Hematopoietic multipotent progenitor cell treated with erythropoietin and hydrocortisone succinate and interleukin-3 and kit ligand, for 4 days (in vitro differentiated cells): ENCODE results near the gene DSTN.

Experiments used
- DNase-seq: peaks from one replicate; pipeline ENCODE4 v3.0.0-alpha.2; 2015

DSTN gene

GRCh38 chr20:17625246-17626051, 55.6 kb downstream of the DSTN start:
- DNase-seq = no peak

- no peak for DNase-seq
These were observed 56.5 kb downstream of the DSTN start for GRCh38 chr20:17626217-17627007.

GRCh38 chr20:17627101-17627955, 57.5 kb downstream of the DSTN start:
- DNase-seq = no peak

GRCh38 chr20:17628101-17628841, 58.4 kb downstream of the DSTN start:
- DNase-seq = no peak

- DNase-seq = no peak
These were observed 59.1 kb downstream of the DSTN start for GRCh38 chr20:17629025-17629424.

- DNase-seq = no peak
These were observed 59.8 kb downstream of the DSTN start for GRCh38 chr20:17629678-17630089.

- DNase-seq = no peak
These were observed 60.4 kb downstream of the DSTN start for GRCh38 chr20:17630151-17630805.

GRCh38 chr20:17630806-17631195, 60.9 kb downstream of the DSTN start:
- DNase-seq = no peak

- no peak for DNase-seq
These were observed 61.9 kb downstream of the DSTN start for GRCh38 chr20:17631576-17632319.

- no peak for DNase-seq
These were observed 63.5 kb downstream of the DSTN start for GRCh38 chr20:17633221-17633849.

- DNase-seq = no peak
These were observed 64.1 kb downstream of the DSTN start for GRCh38 chr20:17633850-17634500.

GRCh38 chr20:17634661-17635331, 64.9 kb downstream of the DSTN start:
- peak; percentile 67 for DNase-seq

- DNase-seq = no peak
These were observed 65.7 kb downstream of the DSTN start for GRCh38 chr20:17635332-17636244.

- no peak for DNase-seq
These were observed 66.9 kb downstream of the DSTN start for GRCh38 chr20:17636523-17637412.

- no peak for DNase-seq
These were observed 67.5 kb downstream of the DSTN start for GRCh38 chr20:17637413-17637780.

- no peak for DNase-seq
These were observed 68.2 kb downstream of the DSTN start for GRCh38 chr20:17637985-17638640.
